ENCODE measurements around the gene IWS1. TPM values are rescaled to one million over a fixed set of nuclear protein-coding genes. Genes with fewer than 3 reads are reported as not detected.

Gene IWS1
- total and polyA plus RNA-seq, 12 donors, result 37.4 to 64.8 (median 46.4) TPM

GRCh38 chr2:127560201-127560930 lies 34.1 kb upstream of the IWS1 start:
- DNase-seq (no peak), ATAC-seq (peak in 3 of 8 donors; percentile 26 to 53 (median 38))
- intact Hi-C loops (cut with DNase I), result no loop called here

GRCh38 chr2:127559454-127559853 lies 33.2 kb upstream of the IWS1 start:
- Histone ChIP-seq H3K27ac (no peak overlapping the region), H3K27me3 (no peaks in the 10 kb centered on the region), H3K9me3 (peaks cover 0 to 23% (median 6%) of the 10 kb centered on the region in 11 donors), H3K36me3 (no peaks in the 10 kb centered on the region), H3K4me3 (no peak overlapping the region), H3K4me1 (peaks cover 0 to 11% (median 0%) of the 10 kb centered on the region in 9 donors)
- TF ChIP-seq, protein P1, sequence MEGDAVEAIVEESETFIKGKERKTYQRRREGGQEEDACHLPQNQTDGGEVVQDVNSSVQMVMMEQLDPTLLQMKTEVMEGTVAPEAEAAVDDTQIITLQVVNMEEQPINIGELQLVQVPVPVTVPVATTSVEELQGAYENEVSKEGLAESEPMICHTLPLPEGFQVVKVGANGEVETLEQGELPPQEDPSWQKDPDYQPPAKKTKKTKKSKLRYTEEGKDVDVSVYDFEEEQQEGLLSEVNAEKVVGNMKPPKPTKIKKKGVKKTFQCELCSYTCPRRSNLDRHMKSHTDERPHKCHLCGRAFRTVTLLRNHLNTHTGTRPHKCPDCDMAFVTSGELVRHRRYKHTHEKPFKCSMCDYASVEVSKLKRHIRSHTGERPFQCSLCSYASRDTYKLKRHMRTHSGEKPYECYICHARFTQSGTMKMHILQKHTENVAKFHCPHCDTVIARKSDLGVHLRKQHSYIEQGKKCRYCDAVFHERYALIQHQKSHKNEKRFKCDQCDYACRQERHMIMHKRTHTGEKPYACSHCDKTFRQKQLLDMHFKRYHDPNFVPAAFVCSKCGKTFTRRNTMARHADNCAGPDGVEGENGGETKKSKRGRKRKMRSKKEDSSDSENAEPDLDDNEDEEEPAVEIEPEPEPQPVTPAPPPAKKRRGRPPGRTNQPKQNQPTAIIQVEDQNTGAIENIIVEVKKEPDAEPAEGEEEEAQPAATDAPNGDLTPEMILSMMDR (IDR thresholded peaks at IDR 0.05), result no peak
- ATAC-seq (no peak), DNase-seq (no peak)
- intact Hi-C loops (cut with DNase I), result no loop called here
- WGBS, 2 donors, result 86 to 88% methylated on average over 5 of the region's 5 CpGs

More at GRCh38 chr2:127560201-127560930, 34.1 kb upstream of the IWS1 start:
- Histone ChIP-seq H3K4me1 (peaks cover 0 to 12% (median 0%) of the 10 kb centered on the region in 9 donors), H3K36me3 (no peaks in the 10 kb centered on the region), H3K27ac (no peak overlapping the region), H3K9me3 (peaks cover 0 to 23% (median 6%) of the 10 kb centered on the region in 11 donors), H3K27me3 (no peaks in the 10 kb centered on the region), H3K4me3 (no peak overlapping the region)
- TF ChIP-seq, protein P1 (IDR thresholded peaks at IDR 0.05), result no peak
- 67 to 78% methylated on average over 13 of the region's 13 CpGs for WGBS, 2 donors

GRCh38 chr2:127558911-127559310 lies 32.6 kb upstream of the IWS1 start:
- Histone ChIP-seq H3K27ac (no peak overlapping the region), H3K27me3 (no peaks in the 10 kb centered on the region), H3K36me3 (no peaks in the 10 kb centered on the region), H3K9me3 (peaks cover 0 to 23% (median 6%) of the 10 kb centered on the region in 11 donors), H3K4me3 (no peak overlapping the region), H3K4me1 (peaks cover 0 to 6% (median 0%) of the 10 kb centered on the region in 9 donors)
- intact Hi-C loops (cut with DNase I), result no loop called here
- 81 to 84% methylated on average over 8 of the region's 8 CpGs for WGBS, 2 donors
- DNase-seq (no peak), ATAC-seq (no peak)
- TF ChIP-seq, protein P1 (IDR thresholded peaks at IDR 0.05), result no peak

- no peaks in the 10 kb centered on the region for H3K4me1 ChIP-seq
- ATAC-seq (no peak), DNase-seq (no peak)
- intact Hi-C loops (cut with DNase I), result no loop called here
- peaks cover 0 to 18% (median 6%) of the 10 kb centered on the region in 11 donors for H3K9me3 ChIP-seq
- no peak overlapping the region for H3K4me3 ChIP-seq
- WGBS, 2 donors, result 84 to 89% methylated on average over 2 of the region's 2 CpGs
- no peak overlapping the region for H3K27ac ChIP-seq
- H3K36me3 ChIP-seq, result no peaks in the 10 kb centered on the region
- H3K27me3 ChIP-seq, result peaks cover 0 to 4% (median 0%) of the 10 kb centered on the region in 7 donors
- TF ChIP-seq, protein P1 (IDR thresholded peaks at IDR 0.05), result no peak
These were observed 26.6 kb upstream of the IWS1 start for GRCh38 chr2:127552846-127553245.

Data from heart right ventricle (tissue), 16 donors.